Activated CD8-positive, alpha-beta memory T cell treated with anti-CD3 and anti-CD28 coated beads for 48 hours (primary cell): ENCODE results near the gene LHFPL2.
"Not testable (repeated sequence)": the region's sequence is repeated elsewhere in the genome, so short reads cannot be mapped to it uniquely, and the experiment has no call there.

Experiments
- DNase-seq, 3 experiments: peaks; one replicate each; pipeline ENCODE4 v3.0.0-alpha.2; 2020; ENCODE audit warnings: low read depth in 2 of 3, low spot score in 2 of 3

The LHFPL2 gene

DNA sequence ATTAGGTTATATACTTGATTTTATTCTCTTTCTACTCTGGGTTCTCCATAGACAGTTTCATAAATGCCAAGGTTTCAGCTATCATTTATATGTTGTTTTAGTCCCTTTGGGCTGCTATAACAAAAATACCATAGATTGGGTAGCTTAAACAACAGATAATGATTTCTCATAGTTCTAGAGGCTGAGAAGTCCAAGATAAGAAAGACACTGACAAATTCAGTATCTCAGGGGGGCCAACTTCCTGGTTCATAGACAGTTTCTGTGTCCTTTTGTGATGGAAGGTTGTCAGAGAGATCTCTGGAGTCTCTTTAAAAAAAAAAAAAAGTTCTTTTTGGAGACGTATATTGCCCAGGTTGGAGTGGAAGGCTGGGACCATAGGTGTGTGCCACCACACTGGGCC is 174.8 kb downstream of the LHFPL2 start:
- no peak for DNase-seq

DNA sequence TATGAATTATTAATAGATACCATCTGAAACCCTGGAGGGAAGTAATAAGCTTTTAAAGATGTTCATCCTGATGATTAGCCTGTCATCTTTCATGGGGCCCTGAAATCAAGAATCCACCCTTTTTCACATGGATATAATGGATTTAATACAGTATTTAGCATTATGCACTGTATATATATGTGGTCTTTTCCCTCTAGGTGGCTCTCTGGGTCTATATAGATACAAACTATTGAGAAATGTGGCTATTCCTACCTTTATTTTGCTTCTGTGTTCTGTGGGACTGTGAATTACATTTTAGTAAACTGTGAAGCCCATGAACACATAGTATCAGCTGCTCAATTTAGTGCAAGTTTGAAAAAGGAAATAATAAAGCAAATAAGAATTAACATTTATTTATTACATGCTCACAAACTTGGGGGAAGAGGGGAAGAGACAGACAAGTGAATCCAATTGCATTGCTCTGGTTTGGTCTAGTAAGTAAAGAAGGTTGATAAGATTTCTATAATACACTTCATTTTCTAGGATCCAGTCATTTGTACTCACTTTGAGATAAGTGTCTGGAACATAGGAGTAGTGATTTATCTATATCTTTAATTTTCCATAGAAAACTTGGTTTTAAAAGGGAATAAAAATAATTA is 176.0 kb downstream of the LHFPL2 start:
- DNase-seq: no peak

DNA sequence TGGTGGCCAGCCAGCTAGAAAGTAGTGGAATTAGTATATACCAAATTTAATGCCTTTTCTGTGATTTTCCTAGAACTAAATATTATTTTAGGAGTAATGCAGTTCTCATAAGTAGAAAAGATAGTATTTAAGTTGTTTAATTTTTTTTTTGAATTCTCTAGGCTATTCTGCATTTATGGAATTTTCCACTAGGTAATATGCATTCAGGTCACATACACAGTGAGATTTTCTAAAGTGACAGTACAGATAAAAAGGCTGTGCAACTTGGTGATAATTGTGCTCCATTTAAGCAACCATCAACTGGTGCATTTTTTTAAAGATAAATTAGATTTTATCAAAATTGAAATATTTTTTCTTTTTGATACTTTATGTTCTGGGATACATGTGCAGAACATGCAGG is 176.7 kb downstream of the LHFPL2 start:
- DNase-seq: no peak

DNA sequence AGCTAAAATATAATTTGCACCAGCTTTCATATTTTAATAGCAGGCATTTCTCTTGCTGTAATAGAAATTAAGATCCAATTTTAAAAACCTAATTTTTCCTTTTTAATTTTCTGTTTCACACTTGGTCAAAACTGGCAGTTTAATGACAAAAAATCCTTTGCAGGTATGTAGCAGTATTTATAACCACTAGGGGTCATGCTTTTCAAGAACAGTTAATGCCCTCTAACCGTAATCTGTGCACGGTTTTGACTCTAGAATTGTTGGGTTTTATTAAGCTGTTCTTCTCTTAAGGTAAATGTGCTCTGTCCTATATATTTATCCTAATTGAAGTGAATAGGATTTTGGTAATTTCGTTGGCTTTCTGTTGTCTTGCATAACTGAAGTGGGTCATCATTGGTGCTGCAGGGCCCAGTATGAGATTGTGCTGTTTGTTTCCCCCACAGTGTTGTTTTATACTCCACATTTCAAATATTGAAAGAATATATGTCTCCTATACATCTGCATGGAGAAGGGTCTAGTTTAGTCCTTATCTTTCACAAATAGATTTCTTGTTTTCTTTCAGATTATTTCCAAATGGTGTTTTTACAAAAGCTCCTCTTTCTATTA is 180.7 kb downstream of the LHFPL2 start:
- no peak for DNase-seq

DNA sequence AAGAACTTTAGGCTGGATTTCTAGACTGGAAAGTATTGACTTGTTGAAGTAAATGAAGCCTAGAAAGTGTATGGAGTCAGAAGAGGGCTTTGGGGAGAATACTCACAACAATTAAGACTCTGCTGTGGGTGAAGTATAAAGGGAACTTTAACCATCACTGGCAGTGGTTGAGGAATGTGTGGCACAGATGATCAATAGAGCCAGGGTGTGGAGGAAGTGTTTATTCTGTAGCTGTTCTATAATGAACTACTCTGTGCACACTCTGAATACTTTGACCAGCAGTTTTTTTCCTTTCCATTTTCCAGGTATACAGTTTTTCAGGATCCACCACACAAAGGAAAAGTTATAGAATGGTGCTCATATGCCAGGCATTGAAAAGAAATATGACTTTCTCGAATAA is 181.4 kb downstream of the LHFPL2 start:
- no peak for DNase-seq

DNA sequence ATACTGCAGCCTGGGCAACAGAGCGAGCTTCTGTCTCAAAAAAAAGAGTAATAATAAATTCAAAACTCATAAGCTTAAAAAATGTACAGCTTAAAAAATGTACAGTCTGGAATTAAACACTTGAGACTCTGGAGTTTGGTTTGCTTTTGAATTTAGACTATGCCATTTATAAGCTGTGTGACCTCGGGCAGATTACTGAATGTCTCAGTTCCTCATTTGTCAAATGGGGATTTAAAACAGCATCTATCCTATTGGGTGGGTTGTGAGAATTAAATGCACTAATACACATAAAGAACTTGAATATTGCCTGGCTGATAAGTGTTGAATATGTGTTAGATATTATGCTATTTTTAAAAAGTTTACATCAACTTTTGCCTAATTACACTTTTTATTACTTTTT is 189.7 kb downstream of the LHFPL2 start:
- no peak for DNase-seq

DNA sequence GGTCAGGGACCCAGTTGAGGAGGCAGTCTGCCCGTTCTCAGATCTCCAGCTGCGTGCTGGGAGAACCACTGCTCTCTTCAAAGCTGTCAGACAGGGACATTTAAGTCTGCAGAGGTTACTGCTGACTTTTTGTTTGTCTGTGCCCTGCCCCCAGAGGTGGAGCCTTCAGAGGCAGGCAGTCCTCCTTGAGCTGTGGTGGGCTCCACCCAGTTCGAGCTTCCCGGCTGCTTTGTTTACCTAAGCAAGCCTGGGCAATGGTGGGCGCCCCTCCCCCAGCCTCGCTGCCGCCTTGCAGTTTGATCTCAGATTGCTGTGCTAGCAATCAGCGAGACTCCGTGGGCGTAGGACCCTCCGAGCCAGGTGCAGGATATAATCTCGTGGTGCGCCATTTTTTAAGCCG is 191.1 kb downstream of the LHFPL2 start:
- not testable (repeated sequence) for DNase-seq

DNA sequence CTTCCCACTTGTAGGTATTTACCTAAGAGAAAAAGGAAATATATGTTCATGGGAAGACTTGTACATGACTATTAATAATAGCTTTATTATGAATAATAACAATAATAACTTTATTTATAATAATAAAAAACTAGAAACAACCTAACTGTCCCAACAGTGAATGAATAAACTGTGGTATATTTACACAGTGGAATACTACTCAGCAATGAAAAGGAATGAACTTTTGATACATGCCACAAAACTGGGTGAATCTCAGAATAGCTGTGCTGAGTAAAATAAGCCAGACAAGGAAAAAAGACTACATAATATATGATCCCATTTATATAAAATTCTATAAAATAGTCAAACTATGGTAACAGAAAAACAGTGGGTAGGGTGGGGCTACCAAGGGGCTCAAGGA is 199.5 kb downstream of the LHFPL2 start:
- no peak for DNase-seq

DNA sequence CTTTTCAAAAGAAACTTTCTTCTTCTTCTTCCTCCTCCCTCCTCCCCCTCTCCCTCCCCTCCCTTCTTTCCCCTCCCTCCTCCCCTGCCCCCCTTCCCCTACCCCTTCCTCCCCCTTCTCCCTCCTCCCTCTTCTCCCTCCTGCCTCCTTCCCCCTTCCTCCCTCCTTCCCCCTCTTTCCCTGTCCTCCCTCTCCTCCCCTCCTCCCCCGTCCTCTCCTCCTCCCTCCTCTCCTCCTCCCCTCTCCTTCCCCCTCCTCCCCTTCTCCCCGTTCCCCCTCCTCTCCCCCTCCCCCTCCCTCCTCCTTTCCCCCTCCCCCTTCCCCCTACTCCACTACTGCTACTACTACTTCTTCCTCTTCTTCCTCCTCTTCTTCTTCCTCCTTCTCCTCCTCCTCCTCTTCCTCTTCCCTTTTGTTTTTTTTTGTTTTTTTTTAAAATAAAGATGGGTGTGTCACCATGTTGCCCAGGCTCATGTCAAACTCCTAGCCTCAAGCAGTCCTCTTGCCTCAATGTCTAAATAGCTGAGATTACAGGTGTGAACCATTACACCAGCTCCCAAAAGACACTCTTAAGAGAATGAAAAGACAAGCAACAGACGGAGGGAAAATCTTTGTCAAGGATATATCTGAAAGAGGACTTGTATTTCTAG is 200.7 kb downstream of the LHFPL2 start:
- no peak for DNase-seq
